ENCODE measurements around the gene NR3C2.

NR3C2 gene

DNA sequence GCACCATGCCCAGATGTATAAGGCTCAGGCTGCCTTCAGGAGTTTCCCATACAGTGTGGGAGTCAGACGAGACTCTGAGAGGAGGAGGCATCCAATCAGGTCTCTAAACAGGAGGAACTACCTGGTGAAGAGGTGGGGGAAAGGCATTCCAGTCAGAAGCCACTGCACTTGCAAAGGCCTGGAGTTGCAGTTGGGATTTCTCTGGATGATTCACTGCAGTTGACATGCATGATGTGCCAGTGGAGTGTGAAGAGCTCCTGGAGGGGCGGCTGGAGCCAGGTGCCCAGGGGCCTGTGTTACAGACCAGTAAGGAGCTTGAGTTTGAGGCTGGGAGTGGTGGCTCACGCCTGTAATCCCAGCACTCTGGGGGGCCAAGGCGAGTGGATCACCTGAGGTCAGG is 371.2 kb downstream of the NR3C2 start:
- no peak for ATAC-seq (ENCODE audit: insufficient read depth, low read depth)
- H3K27ac ChIP-seq (ENCODE audit: low read length): no peak overlapping the region
- H3K4me3 ChIP-seq (ENCODE audit: low read depth in 1 of 2, low read length in 2 of 2): no peak overlapping the region
- H3K27me3 ChIP-seq (ENCODE audit: insufficient read depth, low read length, poor library complexity): no peaks in the 10 kb centered on the region
- no peaks in the 10 kb centered on the region for H3K36me3 ChIP-seq (ENCODE audit: insufficient read depth, low read length)
- H2AFZ ChIP-seq (ENCODE audit: low read depth, low read length): no peak overlapping the region
- no peak overlapping the region for H3K4me2 ChIP-seq (ENCODE audit: insufficient read depth, low read length)
- no peak for DNase-seq
- no peaks in the 10 kb centered on the region for H3K4me1 ChIP-seq (ENCODE audit: insufficient read depth, low read length)
- no peak overlapping the region for H3K9ac ChIP-seq (ENCODE audit: low read depth, low read length)
- TF ChIP-seq EZH2 (IDR thresholded peaks at IDR 0.05; ENCODE audit: borderline replicate concordance, low read depth, low read length, severe bottlenecking): no peak
- TF ChIP-seq, protein P1, sequence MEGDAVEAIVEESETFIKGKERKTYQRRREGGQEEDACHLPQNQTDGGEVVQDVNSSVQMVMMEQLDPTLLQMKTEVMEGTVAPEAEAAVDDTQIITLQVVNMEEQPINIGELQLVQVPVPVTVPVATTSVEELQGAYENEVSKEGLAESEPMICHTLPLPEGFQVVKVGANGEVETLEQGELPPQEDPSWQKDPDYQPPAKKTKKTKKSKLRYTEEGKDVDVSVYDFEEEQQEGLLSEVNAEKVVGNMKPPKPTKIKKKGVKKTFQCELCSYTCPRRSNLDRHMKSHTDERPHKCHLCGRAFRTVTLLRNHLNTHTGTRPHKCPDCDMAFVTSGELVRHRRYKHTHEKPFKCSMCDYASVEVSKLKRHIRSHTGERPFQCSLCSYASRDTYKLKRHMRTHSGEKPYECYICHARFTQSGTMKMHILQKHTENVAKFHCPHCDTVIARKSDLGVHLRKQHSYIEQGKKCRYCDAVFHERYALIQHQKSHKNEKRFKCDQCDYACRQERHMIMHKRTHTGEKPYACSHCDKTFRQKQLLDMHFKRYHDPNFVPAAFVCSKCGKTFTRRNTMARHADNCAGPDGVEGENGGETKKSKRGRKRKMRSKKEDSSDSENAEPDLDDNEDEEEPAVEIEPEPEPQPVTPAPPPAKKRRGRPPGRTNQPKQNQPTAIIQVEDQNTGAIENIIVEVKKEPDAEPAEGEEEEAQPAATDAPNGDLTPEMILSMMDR (IDR thresholded peaks at IDR 0.05; ENCODE audit: borderline replicate concordance, extremely low read depth, low read length, poor library complexity, severe bottlenecking): no peak
- H3K9me3 ChIP-seq (ENCODE audit: insufficient read depth, low read length, severe bottlenecking): peaks cover 25% of the 10 kb centered on the region
- no peaks in the 10 kb centered on the region for H3K79me2 ChIP-seq (ENCODE audit: insufficient read depth, low read length)
- no peaks in the 10 kb centered on the region for H4K20me1 ChIP-seq (ENCODE audit: insufficient read depth, low read length)

DNA sequence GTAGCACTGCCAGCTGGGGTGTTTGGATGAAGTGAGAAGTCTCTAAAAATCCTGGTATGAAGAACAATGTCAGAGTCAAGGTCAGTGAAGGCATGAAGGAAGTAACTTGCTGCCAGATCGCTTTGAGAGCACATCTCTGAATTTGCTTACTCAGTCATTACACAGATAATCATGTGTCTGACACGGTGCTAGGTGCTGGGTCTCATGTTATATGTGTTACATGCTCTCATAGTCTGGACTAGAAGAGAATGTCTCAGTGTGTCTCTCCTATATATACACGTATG is 372.4 kb downstream of the NR3C2 start:
- Histone ChIP-seq H2AFZ (ENCODE audit: low read depth, low read length) (no peak overlapping the region), H4K20me1 (ENCODE audit: insufficient read depth, low read length) (no peaks in the 10 kb centered on the region), H3K36me3 (ENCODE audit: insufficient read depth, low read length) (no peaks in the 10 kb centered on the region), H3K27me3 (ENCODE audit: insufficient read depth, low read length, poor library complexity) (no peaks in the 10 kb centered on the region), H3K9me3 (ENCODE audit: insufficient read depth, low read length, severe bottlenecking) (peaks cover 16% of the 10 kb centered on the region), H3K27ac (ENCODE audit: low read length) (no peak overlapping the region), H3K79me2 (ENCODE audit: insufficient read depth, low read length) (no peaks in the 10 kb centered on the region), H3K9ac (ENCODE audit: low read depth, low read length) (no peak overlapping the region), H3K4me3 (ENCODE audit: low read depth in 1 of 2, low read length in 2 of 2) (no peak overlapping the region), H3K4me2 (ENCODE audit: insufficient read depth, low read length) (no peak overlapping the region), H3K4me1 (ENCODE audit: insufficient read depth, low read length) (no peaks in the 10 kb centered on the region)
- DNase-seq (no peak), ATAC-seq (ENCODE audit: insufficient read depth, low read depth) (no peak)
- TF ChIP-seq EZH2 (IDR thresholded peaks at IDR 0.05; ENCODE audit: borderline replicate concordance, low read depth, low read length, severe bottlenecking): no peak
- TF ChIP-seq, protein P1 (IDR thresholded peaks at IDR 0.05; ENCODE audit: borderline replicate concordance, extremely low read depth, low read length, poor library complexity, severe bottlenecking): no peak

DNA sequence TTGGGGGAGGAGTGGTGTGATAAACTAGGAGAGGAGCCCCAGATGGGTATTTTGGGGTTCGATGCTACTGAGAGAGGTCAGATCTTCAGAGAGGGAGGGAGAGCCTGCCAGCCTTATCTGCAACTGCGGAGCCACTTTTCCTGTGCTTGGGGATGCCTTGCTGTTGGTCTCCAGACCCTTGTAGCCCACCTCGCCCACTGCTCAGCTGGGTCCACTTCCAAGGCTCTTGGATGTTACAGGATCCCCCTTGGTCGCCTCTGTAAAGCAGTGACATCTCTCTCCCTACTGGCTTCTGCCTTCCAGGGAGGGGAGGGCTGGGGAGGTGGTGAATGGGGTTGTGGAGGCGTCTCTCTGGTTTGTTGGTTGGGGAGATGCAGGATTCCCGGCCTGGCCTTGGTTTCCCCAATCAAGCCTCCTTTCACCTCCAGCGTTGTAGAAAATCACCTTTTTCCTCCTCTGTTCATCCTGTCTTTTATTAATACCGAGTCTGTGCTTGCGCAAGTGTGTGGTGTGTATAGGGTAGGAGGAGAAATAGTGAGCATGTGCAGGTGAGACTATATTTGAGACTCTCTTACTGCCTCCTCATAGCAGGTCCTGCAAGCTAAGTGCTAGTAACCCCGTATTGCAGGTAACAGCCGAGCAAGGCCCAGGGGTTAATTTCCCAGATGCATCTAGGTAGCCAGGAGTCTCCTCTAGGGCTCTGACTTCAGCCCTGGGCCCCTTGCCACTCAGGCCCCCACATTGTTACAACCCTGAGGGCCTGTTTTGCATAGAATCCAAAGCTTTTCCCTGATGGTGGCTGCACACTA is 372.9 kb downstream of the NR3C2 start:
- Histone ChIP-seq H3K9me3 (ENCODE audit: insufficient read depth, low read length, severe bottlenecking) (peaks cover 11% of the 10 kb centered on the region), H3K27ac (ENCODE audit: low read length) (no peak overlapping the region), H3K79me2 (ENCODE audit: insufficient read depth, low read length) (no peaks in the 10 kb centered on the region), H2AFZ (ENCODE audit: low read depth, low read length) (no peak overlapping the region), H3K9ac (ENCODE audit: low read depth, low read length) (no peak overlapping the region), H3K4me2 (ENCODE audit: insufficient read depth, low read length) (no peak overlapping the region), H3K27me3 (ENCODE audit: insufficient read depth, low read length, poor library complexity) (no peaks in the 10 kb centered on the region), H3K4me3 (ENCODE audit: low read depth in 1 of 2, low read length in 2 of 2) (no peak overlapping the region), H3K36me3 (ENCODE audit: insufficient read depth, low read length) (no peaks in the 10 kb centered on the region), H3K4me1 (ENCODE audit: insufficient read depth, low read length) (no peaks in the 10 kb centered on the region), H4K20me1 (ENCODE audit: insufficient read depth, low read length) (no peaks in the 10 kb centered on the region)
- DNase-seq (no peak), ATAC-seq (ENCODE audit: insufficient read depth, low read depth) (no peak)
- TF ChIP-seq, protein P1 (IDR thresholded peaks at IDR 0.05; ENCODE audit: borderline replicate concordance, extremely low read depth, low read length, poor library complexity, severe bottlenecking): no peak
- TF ChIP-seq EZH2 (IDR thresholded peaks at IDR 0.05; ENCODE audit: borderline replicate concordance, low read depth, low read length, severe bottlenecking): no peak
